ENCODE data around the gene MBD3L4. TPM values are rescaled to one million over a fixed set of nuclear protein-coding genes. Genes with fewer than 3 reads are reported as not detected.
A peak's percentile ranks its signal among the peaks of the same experiment; 100 is the strongest.
"Not testable (repeated sequence)": the region's sequence is repeated elsewhere in the genome, so short reads cannot be mapped to it uniquely, and the experiment has no call there.

MBD3L4 gene
- not detected for total RNA-seq
- polyA plus RNA-seq: not detected

DNA sequence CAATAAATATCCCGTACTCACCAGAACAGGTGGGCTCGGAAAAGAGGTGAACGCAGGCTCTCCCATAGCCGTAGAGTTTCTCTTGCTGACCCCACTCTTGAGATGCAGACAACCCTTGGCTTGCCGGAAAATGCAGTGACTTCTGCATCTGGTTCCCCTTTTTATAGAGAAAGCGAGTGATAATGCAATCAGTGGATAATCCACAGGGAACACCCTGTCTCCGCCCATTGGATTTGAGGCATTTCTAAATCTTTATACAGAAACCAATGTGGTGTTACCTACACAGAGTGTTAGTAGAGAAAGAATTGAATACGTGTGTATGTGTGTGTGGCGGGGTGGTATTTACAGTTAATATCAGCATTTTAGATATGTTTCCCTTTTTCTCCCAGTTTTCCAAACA, at the start of gene MBD3L4:
Gene MBD3L4, minus strand, starts transcription at position 101 of the 400 bp plus-strand sequence. Its CDS starts 35 bp downstream, at position 66.
- not testable (repeated sequence) for H3K4me3 ChIP-seq (ENCODE audit: low read depth, low read length); H3K27me3 ChIP-seq (ENCODE audit: control insufficient read depth, insufficient read depth, low read length); H3K9me3 Mint-ChIP-seq; H3K4me3 Mint-ChIP-seq; DNase-seq; H3K36me3 ChIP-seq (ENCODE audit: control insufficient read depth, insufficient read depth, low read length); H3K4me1 Mint-ChIP-seq; H3K9me3 ChIP-seq (ENCODE audit: control insufficient read depth in 2 of 2, low read length in 2 of 2); ATAC-seq (ENCODE audit: low read depth in 2 of 2); H3K4me1 ChIP-seq (ENCODE audit: control insufficient read depth, insufficient read depth, low read length, poor library complexity, severe bottlenecking); H3K27me3 Mint-ChIP-seq; H3K36me3 Mint-ChIP-seq; H3K27ac Mint-ChIP-seq; H3K27ac ChIP-seq (ENCODE audit: insufficient read depth, low read length, poor library complexity, severe bottlenecking)

DNA sequence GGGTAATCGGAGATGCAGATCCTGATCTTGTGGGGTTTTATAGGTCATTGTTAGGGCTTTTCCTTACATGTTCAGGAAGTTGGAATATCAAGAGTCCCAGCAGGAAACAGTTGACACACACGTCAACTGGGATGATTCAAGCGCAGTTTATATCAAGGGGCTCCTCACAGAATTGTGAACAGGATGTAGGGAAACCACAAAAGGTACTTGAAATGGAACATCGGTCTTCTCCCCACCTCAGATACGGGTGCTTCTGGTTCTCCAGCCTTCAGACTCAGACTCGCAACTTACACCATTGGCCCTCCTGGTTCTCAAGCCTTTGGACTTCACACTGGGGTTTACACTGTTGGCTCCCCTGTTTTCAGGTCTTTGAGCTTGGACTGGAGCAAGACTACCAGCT, 49.0 kb upstream of the MBD3L4 start:
- peaks cover 0 to 62% (median 9%) of the 10 kb centered on the region in 7 donors for H3K9me3 Mint-ChIP-seq

DNA sequence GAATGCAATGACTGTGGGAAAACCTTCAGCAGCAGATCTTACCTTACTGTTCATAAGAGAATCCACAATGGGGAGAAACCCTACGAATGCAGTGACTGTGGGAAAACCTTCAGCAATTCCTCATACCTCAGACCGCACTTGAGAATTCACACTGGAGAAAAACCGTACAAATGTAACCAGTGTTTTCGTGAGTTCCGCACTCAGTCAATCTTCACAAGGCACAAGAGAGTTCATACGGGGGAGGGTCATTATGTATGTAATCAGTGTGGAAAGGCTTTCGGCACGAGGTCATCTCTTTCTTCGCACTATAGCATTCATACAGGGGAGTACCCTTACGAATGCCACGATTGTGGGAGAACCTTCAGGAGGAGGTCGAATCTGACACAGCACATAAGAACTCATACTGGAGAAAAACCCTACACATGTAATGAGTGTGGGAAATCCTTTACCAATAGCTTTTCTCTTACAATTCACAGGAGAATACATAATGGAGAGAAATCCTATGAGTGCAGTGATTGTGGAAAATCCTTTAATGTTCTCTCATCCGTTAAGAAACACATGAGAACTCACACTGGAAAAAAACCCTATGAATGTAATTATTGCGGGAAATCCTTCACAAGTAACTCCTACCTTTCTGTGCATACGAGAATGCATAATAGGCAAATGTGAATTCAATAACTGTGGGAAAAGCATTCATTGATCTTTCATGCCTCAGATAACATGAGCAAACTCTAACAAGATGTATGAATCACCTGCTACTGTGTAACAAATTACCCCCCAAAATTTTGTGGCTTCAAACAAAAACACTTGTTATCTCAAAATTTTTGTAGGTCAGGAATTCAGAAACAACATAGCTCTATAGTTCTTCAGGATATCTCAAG, 43.3 kb upstream of the MBD3L4 start:
- peaks cover 62% of the 10 kb centered on the region for H3K36me3 ChIP-seq (ENCODE audit: control insufficient read depth, insufficient read depth, low read length)
- Mint-ChIP-seq H3K27me3 (no peaks in the 10 kb centered on the region), H3K36me3 (peaks cover 58% of the 10 kb centered on the region), H3K4me3 (peak overlapping the region in 1 of 4 donors; percentile 41), H3K27ac (no peak overlapping the region), H3K9me3 (peaks cover 0 to 74% (median 22%) of the 10 kb centered on the region in 7 donors), H3K4me1 (peaks cover 0 to 3% (median 1%) of the 10 kb centered on the region in 4 donors)
- H3K27ac ChIP-seq (ENCODE audit: insufficient read depth, low read length, poor library complexity, severe bottlenecking): no peak overlapping the region
- H3K4me1 ChIP-seq (ENCODE audit: control insufficient read depth, insufficient read depth, low read length, poor library complexity, severe bottlenecking): no peaks in the 10 kb centered on the region
- DNase-seq: peak in 1 of 3 donors; percentile 44
- no peak for ATAC-seq (ENCODE audit: low read depth in 2 of 2)
- peaks cover 87 to 98% of the 10 kb centered on the region in 2 experiments for H3K9me3 ChIP-seq (ENCODE audit: control insufficient read depth in 2 of 2, low read length in 2 of 2)
- H3K27me3 ChIP-seq (ENCODE audit: control insufficient read depth, insufficient read depth, low read length): no peaks in the 10 kb centered on the region
- peak overlapping the region; percentile 24 for H3K4me3 ChIP-seq (ENCODE audit: low read depth, low read length)

More for the DNA sequence above, 49.0 kb upstream of the MBD3L4 start:
- no peak for DNase-seq
- H3K4me1 ChIP-seq (ENCODE audit: control insufficient read depth, insufficient read depth, low read length, poor library complexity, severe bottlenecking): no peaks in the 10 kb centered on the region
- peaks cover 6% of the 10 kb centered on the region for H3K36me3 ChIP-seq (ENCODE audit: control insufficient read depth, insufficient read depth, low read length)
- Mint-ChIP-seq H3K27ac (no peak overlapping the region), H3K27me3 (no peaks in the 10 kb centered on the region), H3K4me1 (no peaks in the 10 kb centered on the region), H3K4me3 (no peak overlapping the region), H3K36me3 (peaks cover 6% of the 10 kb centered on the region)
- no peaks in the 10 kb centered on the region for H3K27me3 ChIP-seq (ENCODE audit: control insufficient read depth, insufficient read depth, low read length)
- H3K4me3 ChIP-seq (ENCODE audit: low read depth, low read length): no peak overlapping the region
- H3K27ac ChIP-seq (ENCODE audit: insufficient read depth, low read length, poor library complexity, severe bottlenecking): no peak overlapping the region
- no peak for ATAC-seq (ENCODE audit: low read depth in 2 of 2)
- peaks cover 50 to 91% of the 10 kb centered on the region in 2 experiments for H3K9me3 ChIP-seq (ENCODE audit: control insufficient read depth in 2 of 2, low read length in 2 of 2)

DNA sequence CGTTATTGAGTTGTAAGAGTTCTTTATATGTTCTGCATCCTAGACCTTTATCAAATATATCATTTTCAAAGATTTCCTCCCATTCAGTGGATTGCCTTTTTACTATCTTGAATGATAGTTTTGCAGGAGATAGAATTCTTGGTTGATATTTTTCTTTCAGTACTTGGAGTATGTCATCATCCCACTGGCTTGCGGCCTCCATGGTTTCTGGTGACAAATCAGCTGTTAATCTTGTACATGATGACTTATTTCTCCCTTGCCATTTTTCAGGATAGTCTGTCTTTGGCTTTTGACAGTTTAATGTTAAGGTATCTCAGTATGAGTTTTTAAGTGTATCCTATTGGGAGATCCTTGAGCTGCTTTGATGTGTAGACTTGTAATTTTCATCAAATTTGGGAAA, 38.0 kb upstream of the MBD3L4 start:
- Mint-ChIP-seq H3K27me3 (peaks cover 4% of the 10 kb centered on the region), H3K27ac (no peak overlapping the region), H3K4me1 (peaks cover 0 to 11% (median 3%) of the 10 kb centered on the region in 4 donors), H3K9me3 (peaks cover 0 to 73% (median 22%) of the 10 kb centered on the region in 7 donors), H3K4me3 (no peak overlapping the region), H3K36me3 (peaks cover 81% of the 10 kb centered on the region)
- H3K4me1 ChIP-seq (ENCODE audit: control insufficient read depth, insufficient read depth, low read length, poor library complexity, severe bottlenecking): no peaks in the 10 kb centered on the region
- no peak overlapping the region for H3K4me3 ChIP-seq (ENCODE audit: low read depth, low read length)
- no peak overlapping the region for H3K27ac ChIP-seq (ENCODE audit: insufficient read depth, low read length, poor library complexity, severe bottlenecking)
- H3K36me3 ChIP-seq (ENCODE audit: control insufficient read depth, insufficient read depth, low read length): peaks cover 97% of the 10 kb centered on the region
- no peaks in the 10 kb centered on the region for H3K27me3 ChIP-seq (ENCODE audit: control insufficient read depth, insufficient read depth, low read length)
- H3K9me3 ChIP-seq (ENCODE audit: control insufficient read depth in 2 of 2, low read length in 2 of 2): peaks cover 66 to 78% of the 10 kb centered on the region in 2 experiments
- DNase-seq: no peak
- no peak for ATAC-seq (ENCODE audit: low read depth in 2 of 2)

DNA sequence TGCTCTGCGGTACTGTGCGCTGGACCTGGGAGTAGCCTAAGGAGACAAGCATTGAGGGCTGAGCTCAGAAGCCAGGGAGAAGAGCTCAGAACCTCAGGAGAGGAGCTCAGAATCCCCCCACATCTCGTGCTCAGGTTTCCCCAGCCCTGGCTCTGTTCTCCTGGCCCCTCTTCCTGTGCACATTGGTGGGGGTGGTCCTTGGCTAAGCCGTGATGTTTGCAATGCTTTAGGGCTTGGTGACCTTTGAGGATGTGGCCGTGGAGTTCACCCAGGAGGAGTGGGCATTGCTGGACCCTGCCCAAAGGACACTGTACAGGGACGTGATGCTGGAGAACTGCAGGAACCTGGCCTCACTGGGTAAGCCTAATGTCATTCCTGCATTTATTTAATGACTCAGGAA, 36.2 kb upstream of the MBD3L4 start:
- ATAC-seq (ENCODE audit: low read depth in 2 of 2): no peak
- H3K4me1 ChIP-seq (ENCODE audit: control insufficient read depth, insufficient read depth, low read length, poor library complexity, severe bottlenecking): no peaks in the 10 kb centered on the region
- H3K4me3 ChIP-seq (ENCODE audit: low read depth, low read length): no peak overlapping the region
- no peak for DNase-seq
- no peak overlapping the region for H3K27ac Mint-ChIP-seq
- H3K27me3 Mint-ChIP-seq: peaks cover 4% of the 10 kb centered on the region
- H3K4me1 Mint-ChIP-seq: peaks cover 0 to 22% (median 5%) of the 10 kb centered on the region in 4 donors
- H3K27me3 ChIP-seq (ENCODE audit: control insufficient read depth, insufficient read depth, low read length): no peaks in the 10 kb centered on the region
- peaks cover 0 to 56% (median 15%) of the 10 kb centered on the region in 7 donors for H3K9me3 Mint-ChIP-seq
- no peak overlapping the region for H3K4me3 Mint-ChIP-seq
- H3K27ac ChIP-seq (ENCODE audit: insufficient read depth, low read length, poor library complexity, severe bottlenecking): no peak overlapping the region
- H3K36me3 ChIP-seq (ENCODE audit: control insufficient read depth, insufficient read depth, low read length): peaks cover 92% of the 10 kb centered on the region
- peaks cover 51 to 59% of the 10 kb centered on the region in 2 experiments for H3K9me3 ChIP-seq (ENCODE audit: control insufficient read depth in 2 of 2, low read length in 2 of 2)
- peaks cover 77% of the 10 kb centered on the region for H3K36me3 Mint-ChIP-seq

DNA sequence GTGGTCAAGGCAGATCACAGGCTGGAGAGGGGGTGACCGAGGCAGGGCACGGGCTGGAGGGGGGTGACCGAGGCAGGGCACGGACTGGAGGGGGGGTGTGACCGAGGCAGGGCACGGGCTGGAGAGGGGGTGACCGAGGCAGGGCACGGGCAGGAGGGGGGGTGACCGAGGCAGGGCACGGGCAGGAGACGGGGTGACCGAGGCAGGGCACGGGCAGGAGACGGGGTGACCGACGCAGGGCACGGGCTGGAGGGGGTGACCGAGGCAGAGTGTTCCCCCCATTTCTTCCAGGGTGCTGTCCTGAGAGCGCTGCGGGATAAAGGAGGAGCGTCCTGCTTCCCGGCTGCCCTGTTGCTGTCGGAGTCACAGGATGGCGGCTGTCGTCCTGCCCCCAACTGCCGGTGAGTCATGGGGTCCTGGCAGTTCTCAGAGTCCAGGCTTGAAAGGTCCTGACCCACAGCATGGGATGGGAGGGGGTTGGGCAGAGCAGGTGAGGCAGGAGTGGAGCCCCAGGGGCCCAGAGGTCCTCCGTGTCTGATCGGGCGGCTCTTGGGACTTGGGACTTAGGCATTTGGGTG, 34.8 kb upstream of the MBD3L4 start:
- Mint-ChIP-seq H3K27me3 (peaks cover 4% of the 10 kb centered on the region), H3K27ac (no peak overlapping the region), H3K36me3 (peaks cover 63% of the 10 kb centered on the region), H3K9me3 (peaks cover 0 to 44% (median 9%) of the 10 kb centered on the region in 7 donors), H3K4me3 (no peak overlapping the region), H3K4me1 (peaks cover 0 to 32% (median 8%) of the 10 kb centered on the region in 4 donors)
- DNase-seq (no peak), ATAC-seq (ENCODE audit: low read depth in 2 of 2) (no peak)
- Histone ChIP-seq H3K36me3 (ENCODE audit: control insufficient read depth, insufficient read depth, low read length) (peaks cover 81% of the 10 kb centered on the region), H3K4me3 (ENCODE audit: low read depth, low read length) (no peak overlapping the region), H3K9me3 (ENCODE audit: control insufficient read depth in 2 of 2, low read length in 2 of 2) (peaks cover 39 to 45% of the 10 kb centered on the region in 2 experiments), H3K4me1 (ENCODE audit: control insufficient read depth, insufficient read depth, low read length, poor library complexity, severe bottlenecking) (peaks cover 10% of the 10 kb centered on the region), H3K27me3 (ENCODE audit: control insufficient read depth, insufficient read depth, low read length) (no peaks in the 10 kb centered on the region), H3K27ac (ENCODE audit: insufficient read depth, low read length, poor library complexity, severe bottlenecking) (no peak overlapping the region)

DNA sequence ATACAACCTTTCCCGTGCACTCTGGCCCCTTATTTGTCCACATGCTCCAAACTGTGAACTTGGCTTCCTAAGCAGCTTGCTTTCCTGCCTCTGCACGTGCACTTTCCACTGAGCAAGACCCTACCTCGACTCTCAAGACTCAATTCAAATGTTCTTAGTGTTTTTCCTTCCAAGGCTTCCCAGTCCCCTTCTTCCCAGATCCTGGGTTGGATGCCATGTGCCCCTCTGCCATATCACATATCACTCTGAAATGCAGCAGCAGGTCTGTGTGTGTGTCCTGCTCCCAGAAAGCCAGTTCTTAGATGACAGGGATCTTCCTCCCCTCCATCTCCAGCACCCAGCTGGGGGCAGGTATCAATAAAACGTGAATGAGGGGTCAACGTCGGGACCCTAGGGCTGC, 32.6 kb upstream of the MBD3L4 start:
- peaks cover 12% of the 10 kb centered on the region for H3K4me1 ChIP-seq (ENCODE audit: control insufficient read depth, insufficient read depth, low read length, poor library complexity, severe bottlenecking)
- DNase-seq (no peak), ATAC-seq (ENCODE audit: low read depth in 2 of 2) (no peak)
- peaks cover 19 to 25% of the 10 kb centered on the region in 2 experiments for H3K9me3 ChIP-seq (ENCODE audit: control insufficient read depth in 2 of 2, low read length in 2 of 2)
- peaks cover 42% of the 10 kb centered on the region for H3K36me3 Mint-ChIP-seq
- H3K4me3 Mint-ChIP-seq: peak overlapping the region; percentile 70 to 85 (median 77)
- peaks cover 0 to 39% (median 14%) of the 10 kb centered on the region in 4 donors for H3K4me1 Mint-ChIP-seq
- peaks cover 0 to 24% (median 5%) of the 10 kb centered on the region in 7 donors for H3K9me3 Mint-ChIP-seq
- peaks cover 59% of the 10 kb centered on the region for H3K36me3 ChIP-seq (ENCODE audit: control insufficient read depth, insufficient read depth, low read length)
- H3K27me3 Mint-ChIP-seq: peaks cover 7% of the 10 kb centered on the region
- no peak overlapping the region for H3K4me3 ChIP-seq (ENCODE audit: low read depth, low read length)
- H3K27me3 ChIP-seq (ENCODE audit: control insufficient read depth, insufficient read depth, low read length): no peaks in the 10 kb centered on the region
- H3K27ac ChIP-seq (ENCODE audit: insufficient read depth, low read length, poor library complexity, severe bottlenecking): no peak overlapping the region
- H3K27ac Mint-ChIP-seq: peak overlapping the region in 1 of 3 donors; percentile 95

Measured in CD4-positive, CD25-positive, alpha-beta regulatory T cell (primary cell).